Endothelial cell of umbilical vein (primary cell): Measurements from ENCODE around the gene CASD1. TPM values are rescaled to one million over a fixed set of nuclear protein-coding genes. Genes with fewer than 3 reads are reported as not detected.

Source experiments
- BruUV-seq: library from RNA; stranded (reverse); fragments of 400-500 nt; replicated peaks from 2 replicates; lab custom pipeline; 2021; lab: Mats Ljungman, UMichigan
- CTCF ChIA-PET: fragments of 300-600, 350-600 bp; sonication (Branson Sonifier 250); formaldehyde crosslinking; loops from one replicate; lab custom pipeline; 2021; ENCODE audit warnings: antibody characterized with exemption, inconsistent platforms; lab: Charles Lee
- POLR2A ChIA-PET: fragments of 300-600, 350-600 bp; sonication (Branson Sonifier 250); formaldehyde crosslinking; loops from one replicate; lab custom pipeline; 2021; ENCODE audit warnings: antibody characterized with exemption, inconsistent platforms; lab: Charles Lee
- DNase-seq: peaks from one replicate; pipeline ENCODE4 v3.0.0-alpha.2; 2011; ENCODE audit warnings: low read depth, low spot score
- FAIRE-seq: peaks from 2 replicates; lab custom pipeline; 2011; peaks lifted over from hg19 to GRCh38; lab: Jason Lieb, UNC
- H2AFZ ChIP-seq: 2 replicates; pipeline ENCODE4 v1.6.0; 2012; ENCODE audit warnings: low read depth, low read length, control low read depth, inconsistent platforms
- H3K27ac ChIP-seq: 2 replicates; pipeline ENCODE4 v1.5.1; 2011; ENCODE audit warnings: low read depth, mild to moderate bottlenecking, control low read depth, low read length, moderate library complexity; ENCODE audit not compliant: insufficient read depth
- H3K27me3 ChIP-seq, 2 experiments: 2 replicates each; pipeline versions ENCODE4 v1.6.0 to v1.6.1; 2011; ENCODE audit warnings: low read length in 2 of 2, mixed read lengths in 1 of 2; ENCODE audit not compliant: control insufficient read depth in 2 of 2, insufficient read depth in 2 of 2
- H3K36me3 ChIP-seq, 2 experiments: 2 replicates in 1 of 2; 3 replicates in 1 of 2; pipeline ENCODE4 v1.5.1; 2011; ENCODE audit warnings: low read length in 2 of 2, mild to moderate bottlenecking in 1 of 2, moderate library complexity in 1 of 2; ENCODE audit not compliant: control insufficient read depth in 2 of 2, insufficient read depth in 2 of 2; ENCODE audit errors: extremely low read depth in 1 of 2
- H3K4me1 ChIP-seq: 3 replicates; pipeline ENCODE4 v1.5.1; 2011; ENCODE audit warnings: mild to moderate bottlenecking, low read length; ENCODE audit not compliant: control insufficient read depth, insufficient read depth; ENCODE audit errors: extremely low read depth
- H3K4me2 ChIP-seq: 2 replicates; pipeline ENCODE4 v1.6.1; 2011; ENCODE audit warnings: low read length, control low read depth, mixed read lengths; ENCODE audit not compliant: insufficient read depth
- H3K4me3 ChIP-seq, 3 experiments: fragments of 200-600 bp in 1 of 3; sonication (generic), shearing (Covaris generic) in 1 of 3; replicated peaks in 1 of 3; 2 replicates each; pipeline ENCODE4 v1.5.1; 2011 to 2016; ENCODE audit warnings: control low read depth in 3 of 3, low read length in 3 of 3, mild to moderate bottlenecking in 2 of 3, inconsistent platforms in 1 of 3, low read depth in 1 of 3, moderate library complexity in 1 of 3; ENCODE audit not compliant: insufficient read depth in 1 of 3
- H3K79me2 ChIP-seq: 2 replicates; pipeline ENCODE4 v1.6.0; 2012; ENCODE audit warnings: low read length, inconsistent platforms; ENCODE audit not compliant: control insufficient read depth, insufficient read depth
- H3K9ac ChIP-seq: replicated peaks from 2 replicates; pipeline ENCODE3; 2011; ENCODE audit warnings: low read length, control low read depth; ENCODE audit not compliant: insufficient read depth; ENCODE audit errors: extremely low read depth
- H3K9me1 ChIP-seq: replicated peaks from 3 replicates; pipeline ENCODE4 v1.6.0; 2011; ENCODE audit warnings: mild to moderate bottlenecking, low read length; ENCODE audit not compliant: control insufficient read depth, insufficient read depth; ENCODE audit errors: extremely low read depth
- H3K9me3 ChIP-seq: replicated peaks from 2 replicates; pipeline ENCODE4 v1.5.1; 2012; ENCODE audit warnings: low read length, inconsistent platforms; ENCODE audit not compliant: control insufficient read depth, insufficient read depth
- H4K20me1 ChIP-seq: replicated peaks from 2 replicates; pipeline ENCODE3; 2011; ENCODE audit warnings: mild to moderate bottlenecking, low read length; ENCODE audit not compliant: control insufficient read depth, insufficient read depth; ENCODE audit errors: extremely low read depth
- CTCF ChIP-seq, 2 donors: IDR thresholded peaks; 1 replicate in 1 of 2; 2 replicates in 1 of 2; pipeline ENCODE4 v1.5.1; 2011; ENCODE audit warnings: low read length in 2 of 2, mild to moderate bottlenecking in 2 of 2, moderate library complexity in 2 of 2, control low read depth in 1 of 2, inconsistent platforms in 1 of 2, low read depth in 1 of 2; ENCODE audit not compliant: insufficient read depth in 1 of 2; ENCODE audit errors: extremely low read depth in 1 of 2
- EZH2 ChIP-seq: IDR thresholded peaks from 2 replicates; pipeline ENCODE4 v1.6.1; 2012; ENCODE audit warnings: borderline replicate concordance, low read depth, mild to moderate bottlenecking, moderate library complexity, low read length, inconsistent platforms; ENCODE audit not compliant: severe bottlenecking
- FOS ChIP-seq: IDR thresholded peaks from 2 replicates; pipeline ENCODE4 v1.6.1; 2011; ENCODE audit warnings: mild to moderate bottlenecking, low read length, moderate library complexity, borderline replicate concordance; ENCODE audit not compliant: insufficient read depth
- GATA2 ChIP-seq: IDR thresholded peaks from 2 replicates; pipeline ENCODE4 v1.7.0; 2011; ENCODE audit warnings: low read depth, mild to moderate bottlenecking, moderate library complexity, mixed read lengths, low read length; ENCODE audit not compliant: insufficient read length, insufficient read depth
- JUN ChIP-seq: IDR thresholded peaks from 2 replicates; pipeline ENCODE4 v1.6.1; 2011; ENCODE audit warnings: borderline replicate concordance, low read depth; ENCODE audit not compliant: insufficient read length, insufficient read depth
- MAX ChIP-seq: IDR thresholded peaks from 2 replicates; pipeline ENCODE4 v1.6.1; 2011; ENCODE audit not compliant: insufficient read depth, insufficient read length
- MYC ChIP-seq: IDR thresholded peaks from one replicate; pipeline ENCODE4 v1.6.1; 2011; ENCODE audit warnings: mild to moderate bottlenecking, low read depth, low read length
- POLR2A ChIP-seq: IDR thresholded peaks from 2 replicates; pipeline ENCODE4 v1.6.1; 2012; ENCODE audit warnings: low read depth, mild to moderate bottlenecking, control low read depth, low read length
- POLR2AphosphoS5 ChIP-seq: IDR thresholded peaks from 2 replicates; pipeline ENCODE4 v1.6.1; 2012; ENCODE audit warnings: low read depth, mild to moderate bottlenecking, control low read depth, low read length, moderate library complexity; ENCODE audit not compliant: insufficient read depth
- dilution Hi-C: fragments of 300-500 bp; cut with MboI; formaldehyde crosslinking; loops from one replicate; pipeline ENCODE4 v1.15.0; 2019; ENCODE audit warnings: low sequenced_read_pairs; ENCODE audit not compliant: extremely low pct_ligation_motif_present
- intact Hi-C: fragments of 100-400 bp; cut with micrococcal nuclease; formaldehyde crosslinking; loops from one replicate; pipeline ENCODE4 v1.10.0; 2022
- polyA plus RNA-seq, 4 experiments: library from polyadenylated mRNA; depleted of rRNA in 3 of 4; stranded (reverse) in 3 of 4; unstranded in 1 of 4; fragments of >200 nt; gene quantifications; 2 replicates each; pipeline versions ENCODE4 v1.2.1 to v1.2.3, GENCODE V29; 2011 to 2012; ENCODE audit warnings: missing spikeins in 1 of 4
- total RNA-seq: library from RNA; stranded (reverse); gene quantifications from 2 replicates; pipeline ENCODE4 v1.2.3, GENCODE V29; 2021

Gene CASD1
- total and polyA plus RNA-seq, 2 donors (not counting 3 experiments of a cell fraction or from before 2014, with no cell fraction given), result 8.6 to 16.0 TPM

- no peak for FAIRE-seq
- ChIA-PET CTCF (interaction anchor here (1.4 kb wide), 1 partner anchor 10 kb away, joined by 3 read pairs; no protein-coding TSS in a partner anchor), POLR2A (no interaction called here)
- no peaks in the 10 kb centered on the region for H3K36me3 ChIP-seq
- no peak overlapping the region for H2AFZ ChIP-seq
- no peaks in the 10 kb centered on the region for H4K20me1 ChIP-seq
- H3K79me2 ChIP-seq, result no peaks in the 10 kb centered on the region
- no peaks in the 10 kb centered on the region for H3K9me3 ChIP-seq
- H3K4me3 ChIP-seq, result no peak overlapping the region
- intact Hi-C loops, result no loop called here
- H3K27me3 ChIP-seq, result no peaks in the 10 kb centered on the region
- H3K9me1 ChIP-seq, result no peaks in the 10 kb centered on the region
- DNase-seq, result no peak
- H3K4me1 ChIP-seq, result peaks cover 1% of the 10 kb centered on the region
- H3K9ac ChIP-seq, result no peak overlapping the region
- no peak overlapping the region for H3K27ac ChIP-seq
- no TSS peak for BruUV-seq
- dilution Hi-C loops, result no loop called here
- no peak overlapping the region for H3K4me2 ChIP-seq
- TF ChIP-seq MYC, result no peak
- no peak for TF ChIP-seq POLR2AphosphoS5
- no peak for TF ChIP-seq POLR2A
- no peak for TF ChIP-seq JUN
- TF ChIP-seq CTCF (IDR thresholded peaks at IDR 0.05; ENCODE audit: extremely low read depth in 1 of 2, insufficient read depth in 1 of 2, low read depth in 1 of 2, low read length in 2 of 2), result no peak
- no peak for TF ChIP-seq EZH2
- TF ChIP-seq FOS, result no peak
- TF ChIP-seq MAX, result no peak
- no peak for TF ChIP-seq GATA2
Measured at GRCh38 chr7:94567396-94567795, 57.8 kb downstream of the CASD1 start.
